Endothelial cell (in vitro differentiated cells): ENCODE data around the gene IL17F. TPM values are rescaled to one million over a fixed set of nuclear protein-coding genes. Genes with fewer than 3 reads are reported as not detected.
"Not testable (repeated sequence)": the region's sequence is repeated elsewhere in the genome, so short reads cannot be mapped to it uniquely, and the experiment has no call there.

ENCODE experiments used
- DNase-seq: peaks from one replicate; pipeline ENCODE4 v3.0.0; 2021; ENCODE audit warnings: low spot score
- H3K27ac Mint-ChIP-seq: one replicate; pipeline ENCODE4 v1.8.0; 2021; ENCODE audit warnings: mixed read lengths, inconsistent platforms; ENCODE audit not compliant: unreplicated experiment
- H3K27me3 Mint-ChIP-seq: one replicate; pipeline ENCODE4 v1.8.0; 2021; ENCODE audit warnings: mild to moderate bottlenecking, moderate library complexity, mixed read lengths, inconsistent platforms; ENCODE audit not compliant: unreplicated experiment
- H3K36me3 Mint-ChIP-seq: one replicate; pipeline ENCODE4 v1.8.0; 2021; ENCODE audit warnings: mild to moderate bottlenecking, low read depth, mixed read lengths, inconsistent platforms; ENCODE audit not compliant: unreplicated experiment
- H3K4me1 Mint-ChIP-seq: one replicate; pipeline ENCODE4 v1.8.0; 2021; ENCODE audit warnings: mild to moderate bottlenecking, mixed read lengths, inconsistent platforms; ENCODE audit not compliant: unreplicated experiment
- H3K4me3 Mint-ChIP-seq: one replicate; pipeline ENCODE4 v1.8.0; 2021; ENCODE audit warnings: mild to moderate bottlenecking, mixed read lengths, inconsistent platforms; ENCODE audit not compliant: unreplicated experiment
- H3K9me3 Mint-ChIP-seq: one replicate; pipeline ENCODE4 v1.8.0; 2021; ENCODE audit warnings: mixed read lengths, inconsistent platforms; ENCODE audit not compliant: unreplicated experiment
- total RNA-seq: library from RNA; stranded (reverse); fragmentation: NEBNext Ultra II Directional; extraction: Animal tissue kit (Norgen Biotek cat#: 25700); gene quantifications from one replicate; pipeline ENCODE4 v1.2.1, GENCODE V29; 2021; ENCODE audit not compliant: unreplicated experiment
- TF ChIP-seq, protein P1 (sequence below): fragments of 200-600 bp; sonication (generic); IDR thresholded peaks from one replicate; pipeline ENCODE4 v1.5.0; 2021; ENCODE audit warnings: antibody characterized with exemption; ENCODE audit not compliant: unreplicated experiment

Gene IL17F
- total RNA-seq, 1 donor from 2014 or later = not detected

DNA sequence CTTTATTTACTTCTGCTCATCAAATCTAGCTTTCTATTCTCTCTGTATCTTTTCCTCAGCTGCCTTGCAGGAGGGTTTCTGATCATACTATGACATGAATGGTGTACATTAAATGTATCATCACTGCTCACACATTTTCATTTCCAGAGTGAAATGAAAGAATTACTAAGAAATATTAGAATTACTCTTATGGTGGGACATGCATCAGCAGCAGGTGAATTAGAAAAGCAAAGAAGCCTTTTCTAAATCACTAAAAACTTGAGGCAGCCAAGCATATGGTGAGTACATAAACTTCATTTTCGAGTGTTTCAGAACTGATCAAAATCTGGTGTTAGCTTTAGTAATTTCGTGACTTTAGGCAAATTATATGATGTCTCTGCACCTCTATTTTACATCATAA lies 34.5 kb downstream of the IL17F start:
- Mint-ChIP-seq H3K27ac (no peak overlapping the region), H3K36me3 (no peaks in the 10 kb centered on the region), H3K27me3 (no peaks in the 10 kb centered on the region), H3K9me3 (no peaks in the 10 kb centered on the region), H3K4me3 (no peak overlapping the region), H3K4me1 (no peaks in the 10 kb centered on the region)
- TF ChIP-seq, protein P1, sequence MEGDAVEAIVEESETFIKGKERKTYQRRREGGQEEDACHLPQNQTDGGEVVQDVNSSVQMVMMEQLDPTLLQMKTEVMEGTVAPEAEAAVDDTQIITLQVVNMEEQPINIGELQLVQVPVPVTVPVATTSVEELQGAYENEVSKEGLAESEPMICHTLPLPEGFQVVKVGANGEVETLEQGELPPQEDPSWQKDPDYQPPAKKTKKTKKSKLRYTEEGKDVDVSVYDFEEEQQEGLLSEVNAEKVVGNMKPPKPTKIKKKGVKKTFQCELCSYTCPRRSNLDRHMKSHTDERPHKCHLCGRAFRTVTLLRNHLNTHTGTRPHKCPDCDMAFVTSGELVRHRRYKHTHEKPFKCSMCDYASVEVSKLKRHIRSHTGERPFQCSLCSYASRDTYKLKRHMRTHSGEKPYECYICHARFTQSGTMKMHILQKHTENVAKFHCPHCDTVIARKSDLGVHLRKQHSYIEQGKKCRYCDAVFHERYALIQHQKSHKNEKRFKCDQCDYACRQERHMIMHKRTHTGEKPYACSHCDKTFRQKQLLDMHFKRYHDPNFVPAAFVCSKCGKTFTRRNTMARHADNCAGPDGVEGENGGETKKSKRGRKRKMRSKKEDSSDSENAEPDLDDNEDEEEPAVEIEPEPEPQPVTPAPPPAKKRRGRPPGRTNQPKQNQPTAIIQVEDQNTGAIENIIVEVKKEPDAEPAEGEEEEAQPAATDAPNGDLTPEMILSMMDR = no peak
- DNase-seq = no peak

DNA sequence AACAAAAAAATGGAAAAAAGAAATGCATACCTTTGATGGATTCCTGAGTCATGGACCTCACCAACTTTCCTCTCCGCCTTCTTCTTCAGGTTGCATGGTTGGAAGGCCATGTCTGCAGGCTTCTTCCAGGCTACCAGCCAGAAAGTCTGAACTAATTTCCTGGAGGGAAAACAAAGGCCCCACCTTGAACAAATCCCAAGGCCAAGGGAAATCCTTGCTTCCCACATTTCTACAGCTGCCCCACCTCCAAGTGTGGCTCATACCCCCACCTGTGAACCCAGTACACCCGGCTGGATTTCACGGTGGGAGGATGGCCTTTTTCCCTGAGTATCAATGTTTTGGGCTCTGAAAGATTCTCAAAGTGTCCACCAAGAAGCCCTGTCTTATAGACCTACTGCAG lies 35.7 kb downstream of the IL17F start:
- Mint-ChIP-seq H3K4me3 (no peak overlapping the region), H3K9me3 (no peaks in the 10 kb centered on the region), H3K36me3 (no peaks in the 10 kb centered on the region), H3K27me3 (no peaks in the 10 kb centered on the region), H3K4me1 (no peaks in the 10 kb centered on the region), H3K27ac (no peak overlapping the region)
- TF ChIP-seq, protein P1 = no peak
- DNase-seq = no peak

DNA sequence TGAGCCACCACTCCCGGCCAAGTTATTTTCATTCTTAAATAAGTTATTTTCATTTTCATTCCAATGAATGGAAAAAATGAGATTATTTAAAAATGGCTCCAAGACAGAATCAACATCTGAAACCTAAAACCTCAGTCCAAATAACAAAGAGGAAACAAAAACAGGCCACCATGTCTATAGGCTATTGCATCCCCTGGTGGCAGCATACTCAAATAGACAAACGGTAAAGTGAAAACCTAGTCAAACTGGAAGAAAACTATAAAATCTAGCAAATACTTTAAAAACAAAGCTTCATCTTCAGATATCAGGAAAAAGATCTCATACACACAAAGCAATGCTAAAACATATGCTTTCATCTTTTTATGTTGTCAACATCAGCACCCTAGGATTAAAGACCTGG lies 37.2 kb downstream of the IL17F start:
- no peaks in the 10 kb centered on the region for H3K27me3 Mint-ChIP-seq
- H3K36me3 Mint-ChIP-seq = no peaks in the 10 kb centered on the region
- H3K27ac Mint-ChIP-seq = no peak overlapping the region
- H3K4me3 Mint-ChIP-seq = no peak overlapping the region
- H3K9me3 Mint-ChIP-seq = peaks cover 4% of the 10 kb centered on the region
- no peak for DNase-seq
- no peaks in the 10 kb centered on the region for H3K4me1 Mint-ChIP-seq
- TF ChIP-seq, protein P1 = no peak

DNA sequence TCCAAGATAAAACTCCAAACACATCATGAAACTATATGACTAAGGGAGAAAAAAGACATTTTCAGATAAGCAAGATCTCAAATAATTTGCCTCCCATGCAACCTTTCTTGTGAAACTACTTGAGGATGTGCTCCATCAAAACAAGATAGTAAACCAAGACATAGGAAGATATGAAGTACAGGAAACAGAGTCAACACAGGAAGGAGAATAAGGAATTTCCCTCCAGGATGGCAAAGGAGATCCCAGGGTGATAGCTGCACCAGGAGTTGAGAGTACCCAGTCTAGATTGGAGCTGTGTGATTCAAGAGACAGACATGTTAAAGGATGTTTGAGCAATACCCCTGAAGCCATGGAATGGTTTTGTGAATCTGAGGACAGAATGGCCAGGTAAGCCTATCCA lies 42.8 kb downstream of the IL17F start:
- TF ChIP-seq, protein P1 = no peak
- no peak overlapping the region for H3K27ac Mint-ChIP-seq
- DNase-seq = no peak
- H3K36me3 Mint-ChIP-seq = peaks cover 27% of the 10 kb centered on the region
- H3K27me3 Mint-ChIP-seq = peaks cover 2% of the 10 kb centered on the region
- no peak overlapping the region for H3K4me3 Mint-ChIP-seq
- H3K4me1 Mint-ChIP-seq = no peaks in the 10 kb centered on the region
- peaks cover 31% of the 10 kb centered on the region for H3K9me3 Mint-ChIP-seq

DNA sequence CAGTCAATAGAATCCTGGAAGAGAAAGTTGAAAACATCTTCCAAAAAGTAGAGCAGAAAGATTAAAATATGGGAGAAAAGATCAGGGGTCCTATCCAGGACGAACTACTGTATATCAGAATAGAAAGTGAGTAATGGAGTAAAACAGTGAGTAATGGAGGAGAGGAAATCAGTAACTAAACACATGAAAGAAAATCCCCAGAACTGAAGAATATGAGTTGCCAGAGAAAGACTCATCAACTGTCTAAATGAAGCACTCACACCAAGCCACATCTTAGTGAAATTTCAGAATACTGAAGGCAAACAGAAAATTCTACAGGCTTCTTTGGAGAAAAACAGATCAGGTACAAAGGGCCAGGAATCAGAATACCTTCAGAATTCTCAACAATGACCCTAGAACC lies 43.3 kb downstream of the IL17F start:
- Mint-ChIP-seq H3K27me3 (peaks cover 2% of the 10 kb centered on the region), H3K27ac (no peak overlapping the region), H3K4me3 (no peak overlapping the region), H3K9me3 (peaks cover 31% of the 10 kb centered on the region), H3K36me3 (peaks cover 27% of the 10 kb centered on the region), H3K4me1 (no peaks in the 10 kb centered on the region)
- TF ChIP-seq, protein P1 = no peak
- DNase-seq = no peak

DNA sequence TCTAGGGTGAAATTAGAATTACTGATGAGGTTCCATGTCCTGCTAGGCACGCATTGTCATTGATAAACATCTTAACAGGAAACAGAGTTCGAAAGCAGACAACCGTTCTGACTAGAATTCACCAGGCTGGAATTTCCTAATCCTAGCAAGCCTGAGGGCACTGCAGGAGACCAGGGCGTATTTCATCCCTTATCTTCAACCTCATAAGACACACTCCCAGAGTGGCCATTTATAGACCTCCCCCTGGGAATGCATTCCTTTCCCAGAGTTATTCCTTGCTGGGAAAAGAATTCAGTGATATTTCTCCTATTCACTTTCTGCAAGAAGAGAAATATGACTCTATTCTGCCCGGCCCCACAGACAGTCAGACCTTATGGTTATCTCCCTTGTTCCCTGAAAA lies 44.2 kb downstream of the IL17F start:
- H3K4me3 Mint-ChIP-seq, H3K27me3 Mint-ChIP-seq, H3K27ac Mint-ChIP-seq, DNase-seq, H3K4me1 Mint-ChIP-seq: not testable (repeated sequence)
- Mint-ChIP-seq H3K36me3 (peaks cover 27% of the 10 kb centered on the region), H3K9me3 (peaks cover 31% of the 10 kb centered on the region)
